H1 (cell line): ENCODE measurements around the gene TARS3. TPM values are rescaled to one million over a fixed set of nuclear protein-coding genes. Genes with fewer than 3 reads are reported as not detected.

ENCODE experiments used
- CTCF ChIA-PET: fragments of 300-600 bp; sonication (Branson Sonifier 250); formaldehyde crosslinking; loops from one replicate; lab custom pipeline; 2021; ENCODE audit not compliant: partially characterized antibody; lab: Charles Lee
- POLR2A ChIA-PET: fragments of 300-600 bp; sonication (Branson Sonifier 250); formaldehyde crosslinking; loops from one replicate; lab custom pipeline; 2021; ENCODE audit warnings: inconsistent platforms; ENCODE audit not compliant: partially characterized antibody; lab: Charles Lee
- DNase-seq, 2 experiments: peaks; one replicate each; pipeline versions ENCODE4 v3.0.0 to v3.0.0-alpha.2; 2010 to 2022; ENCODE audit warnings: low spot score in 2 of 2, low read depth in 1 of 2, mixed read lengths in 1 of 2
- FAIRE-seq: peaks from 2 replicates; lab custom pipeline; 2011; peaks lifted over from hg19 to GRCh38; lab: Jason Lieb, UNC
- H2AFZ ChIP-seq: 2 replicates; pipeline ENCODE4 v1.8.1; 2012; ENCODE audit warnings: low read length, inconsistent platforms
- H2AK5ac ChIP-seq: 2 replicates; pipeline ENCODE4 v1.6.1; 2013; ENCODE audit warnings: low read depth, low read length
- H2BK120ac ChIP-seq: replicated peaks from 2 replicates; pipeline ENCODE3; 2013; ENCODE audit warnings: low read depth, low read length, inconsistent platforms
- H2BK12ac ChIP-seq: 2 replicates; pipeline ENCODE4 v1.6.1; 2013; ENCODE audit warnings: low read depth, low read length
- H2BK15ac ChIP-seq: 2 replicates; pipeline ENCODE4 v1.6.1; 2013; ENCODE audit warnings: low read length
- H2BK20ac ChIP-seq: 2 replicates; pipeline ENCODE4 v1.6.1; 2013; ENCODE audit warnings: low read length
- H2BK5ac ChIP-seq: 2 replicates; pipeline ENCODE4 v1.6.1; 2013; ENCODE audit warnings: low read depth, low read length
- H3K14ac ChIP-seq: 2 replicates; pipeline ENCODE4 v1.6.1; 2013; ENCODE audit warnings: inconsistent platforms; ENCODE audit not compliant: insufficient read length
- H3K18ac ChIP-seq: 2 replicates; pipeline ENCODE4 v1.6.1; 2013; ENCODE audit warnings: low read length; ENCODE audit errors: extremely low read depth
- H3K23ac ChIP-seq: 2 replicates; pipeline ENCODE4 v1.6.1; 2013; ENCODE audit warnings: inconsistent platforms; ENCODE audit not compliant: insufficient read length
- H3K23me2 ChIP-seq: 2 replicates; pipeline ENCODE4 v1.6.1; 2013; ENCODE audit warnings: low read depth, low read length
- H3K27ac ChIP-seq: 2 replicates; pipeline ENCODE4 v1.6.1; 2011; ENCODE audit warnings: low read depth, low read length, inconsistent platforms
- H3K27me3 ChIP-seq, 4 experiments: replicated peaks in 1 of 4; 1 replicate in 1 of 4; 2 replicates in 3 of 4; pipeline versions ENCODE4 v1.6.1 to v1.8.1; 2011 to 2013; ENCODE audit warnings: low read length in 3 of 4, mild to moderate bottlenecking in 3 of 4, inconsistent platforms in 2 of 4, mixed read lengths in 2 of 4, moderate library complexity in 1 of 4; ENCODE audit not compliant: control insufficient read depth in 3 of 4, insufficient read depth in 3 of 4; ENCODE audit errors: extremely low read depth in 1 of 4
- H3K36me3 ChIP-seq, 4 experiments: 2 replicates each; pipeline versions ENCODE4 v1.6.1 to v1.8.1; 2011 to 2013; ENCODE audit warnings: mild to moderate bottlenecking in 4 of 4, low read length in 3 of 4, moderate library complexity in 2 of 4, control low read depth in 1 of 4, inconsistent platforms in 1 of 4; ENCODE audit not compliant: insufficient read depth in 4 of 4, control insufficient read depth in 2 of 4
- H3K4ac ChIP-seq: replicated peaks from 2 replicates; pipeline ENCODE3; 2013; ENCODE audit warnings: low read length, low read depth, mixed read lengths, inconsistent platforms; ENCODE audit not compliant: insufficient read length
- H3K4me1 ChIP-seq, 4 experiments: replicated peaks in 1 of 4; 1 replicate in 1 of 4; 2 replicates in 3 of 4; pipeline versions ENCODE4 v1.6.1 to v1.8.1; 2011 to 2013; ENCODE audit warnings: low read length in 3 of 4, inconsistent platforms in 2 of 4, mixed read lengths in 1 of 4; ENCODE audit not compliant: insufficient read depth in 4 of 4, control insufficient read depth in 3 of 4
- H3K4me2 ChIP-seq, 2 experiments: 2 replicates each; pipeline versions ENCODE4 v1.6.1 to v1.8.1; 2011 to 2013; ENCODE audit warnings: low read depth in 2 of 2, low read length in 2 of 2, control low read depth in 1 of 2, inconsistent platforms in 1 of 2, mild to moderate bottlenecking in 1 of 2; ENCODE audit not compliant: insufficient read depth in 1 of 2
- H3K4me3 ChIP-seq, 4 experiments: fragments of 200-600, 300-600 bp in 1 of 4; sonication (generic), shearing (Covaris generic), sonication (Bioruptor Twin) in 1 of 4; 2 replicates each; pipeline versions ENCODE4 v1.5.1 to v1.8.1; 2011 to 2016; ENCODE audit warnings: low read length in 4 of 4, low read depth in 3 of 4, control low read depth in 2 of 4, inconsistent platforms in 2 of 4, mild to moderate bottlenecking in 2 of 4, mixed read lengths in 1 of 4, moderate library complexity in 1 of 4; ENCODE audit not compliant: insufficient read depth in 2 of 4; ENCODE audit errors: extremely low read depth in 1 of 4
- H3K56ac ChIP-seq: replicated peaks from 2 replicates; pipeline ENCODE3; 2013; ENCODE audit warnings: low read depth, mild to moderate bottlenecking, mixed read lengths, low read length, inconsistent platforms; ENCODE audit not compliant: insufficient read length
- H3K79me1 ChIP-seq: 2 replicates; pipeline ENCODE4 v1.6.1; 2013; ENCODE audit warnings: low read depth, low read length, control low read depth
- H3K79me2 ChIP-seq, 2 experiments: 2 replicates each; pipeline versions ENCODE4 v1.6.1 to v1.8.1; 2012 to 2013; ENCODE audit warnings: low read length in 2 of 2, mild to moderate bottlenecking in 2 of 2, inconsistent platforms in 1 of 2; ENCODE audit not compliant: insufficient read depth in 2 of 2, control insufficient read depth in 1 of 2
- H3K9ac ChIP-seq, 4 experiments: replicated peaks in 1 of 4; 1 replicate in 1 of 4; 2 replicates in 3 of 4; pipeline versions ENCODE4 v1.6.1 to v1.8.1; 2011 to 2013; ENCODE audit warnings: low read depth in 3 of 4, low read length in 3 of 4, control low read depth in 2 of 4, mild to moderate bottlenecking in 2 of 4, moderate library complexity in 2 of 4, inconsistent platforms in 1 of 4; ENCODE audit errors: extremely low read depth in 1 of 4
- H3K9me3 ChIP-seq, 2 experiments: 2 replicates each; pipeline versions ENCODE4 v1.6.1 to v1.8.1; 2012 to 2013; ENCODE audit warnings: mild to moderate bottlenecking in 2 of 2, moderate library complexity in 2 of 2, control low read depth in 1 of 2, inconsistent platforms in 1 of 2, low read depth in 1 of 2, low read length in 1 of 2, mixed read lengths in 1 of 2; ENCODE audit not compliant: insufficient read depth in 2 of 2
- H4K20me1 ChIP-seq, 2 experiments: replicated peaks in 1 of 2; 2 replicates each; pipeline versions ENCODE3 to v1.8.1; 2011 to 2013; ENCODE audit warnings: inconsistent platforms in 2 of 2, low read length in 2 of 2, mild to moderate bottlenecking in 1 of 2; ENCODE audit not compliant: insufficient read depth in 2 of 2, control insufficient read depth in 1 of 2
- H4K5ac ChIP-seq: 2 replicates; pipeline ENCODE4 v1.6.1; 2013; ENCODE audit warnings: low read length, low read depth, mixed read lengths, inconsistent platforms; ENCODE audit not compliant: insufficient read length
- H4K8ac ChIP-seq: 2 replicates; pipeline ENCODE4 v1.8.0; 2013; ENCODE audit warnings: mild to moderate bottlenecking, moderate library complexity, low read length, inconsistent platforms; ENCODE audit not compliant: insufficient read depth; ENCODE audit errors: extremely low read depth
- H4K91ac ChIP-seq: replicated peaks from 2 replicates; pipeline ENCODE3; 2013; ENCODE audit warnings: low read length, mixed read lengths, inconsistent platforms; ENCODE audit not compliant: insufficient read length
- BACH1 ChIP-seq: IDR thresholded peaks from 2 replicates; pipeline ENCODE4 v1.6.1; 2012; ENCODE audit warnings: low read length, improper control_type of control experiment
- KDM1A ChIP-seq: fragments of 200-600, 300-600 bp; sonication (generic); IDR thresholded peaks from 2 replicates; pipeline ENCODE4 v1.7.1; 2016; ENCODE audit warnings: mild to moderate bottlenecking, low read length, borderline replicate concordance
- KDM4A ChIP-seq: IDR thresholded peaks from one replicate; pipeline ENCODE4 v1.7.1; 2012; ENCODE audit warnings: low read depth, mild to moderate bottlenecking, moderate library complexity, low read length, inconsistent platforms; ENCODE audit not compliant: severe bottlenecking
- POLR2AphosphoS5 ChIP-seq: IDR thresholded peaks from 2 replicates; pipeline ENCODE4 v1.6.1; 2011; ENCODE audit warnings: low read depth, low read length
- POU5F1 ChIP-seq: IDR thresholded peaks from 2 replicates; pipeline ENCODE4 v1.6.1; 2011; ENCODE audit warnings: low read depth, mild to moderate bottlenecking, low read length, moderate library complexity
- RBBP5 ChIP-seq: IDR thresholded peaks from 2 replicates; pipeline ENCODE4 v1.7.1; 2012; ENCODE audit warnings: low read depth, mild to moderate bottlenecking, inconsistent platforms, low read length, moderate library complexity, borderline replicate concordance
- SIN3A ChIP-seq, 2 experiments: IDR thresholded peaks in 1 of 2; conservative IDR thresholded peaks in 1 of 2; 2 replicates each; pipeline ENCODE4 v1.6.1; 2011 to 2012; ENCODE audit warnings: low read length in 2 of 2, improper control_type of control experiment in 1 of 2, low read depth in 1 of 2, mild to moderate bottlenecking in 1 of 2
- SP1 ChIP-seq: IDR thresholded peaks from 2 replicates; pipeline ENCODE4 v1.6.1; 2011; ENCODE audit warnings: low read depth, low read length
- YY1 ChIP-seq: IDR thresholded peaks from 2 replicates; pipeline ENCODE4 v1.6.1; 2011; ENCODE audit warnings: low read depth, mild to moderate bottlenecking, low read length
- whole genome bisulfite sequencing, 2 experiments: shearing (Covaris generic) in 1 of 2; methylation state at CpG; one replicate each; pipeline versions ENCODE4 v1.1.6 to v1.1.7; 2013 to 2015; ENCODE audit warnings: low lambda C conversion rate in 2 of 2, mixed read lengths in 2 of 2, inconsistent platforms in 1 of 2, low coverage in 1 of 2, missing lambda C conversion rate in 1 of 2; ENCODE audit not compliant: insufficient replicate concordance in 2 of 2, insufficient coverage in 1 of 2, insufficient read length in 1 of 2; ENCODE audit errors: extremely low coverage in 1 of 2, missing lambda C conversion rate in 1 of 2; 5-methylcytosine and 5-hydroxymethylcytosine counted together
- polyA plus RNA-seq, 7 experiments: library from polyadenylated mRNA; depleted of rRNA in 3 of 7; stranded (reverse) in 5 of 7; unstranded in 2 of 7; fragments of >200 nt in 5 of 7; fragments of 200-250 nt in 2 of 7; gene quantifications; 1 replicate in 5 of 7; 2 replicates in 1 of 7; 4 replicates in 1 of 7; pipeline versions ENCODE4 v1.2.1 to v1.2.3, GENCODE V29; 2011 to 2013; ENCODE audit warnings: missing spikeins in 2 of 7, mixed read lengths in 2 of 7
- total RNA-seq: library from RNA; stranded (reverse); fragmentation: NEBNext Ultra II Directional; extraction: Animal tissue kit (Norgen Biotek cat#: 25700); gene quantifications from 2 replicates; pipeline ENCODE4 v1.2.1, GENCODE V29; 2021
- TF ChIP-seq, protein P1 (sequence below): IDR thresholded peaks from 2 replicates; pipeline ENCODE4 v1.6.1; 2012; ENCODE audit warnings: inconsistent platforms
- TF ChIP-seq, protein P2 (sequence below), 3 experiments: IDR thresholded peaks; 1 replicate in 2 of 3; 2 replicates in 1 of 3; pipeline versions ENCODE4 v1.5.1 to v1.6.1; 2011; ENCODE audit warnings: low read length in 3 of 3, mild to moderate bottlenecking in 3 of 3, inconsistent platforms in 2 of 3, low read depth in 1 of 3, moderate library complexity in 1 of 3; ENCODE audit not compliant: insufficient read depth in 1 of 3; ENCODE audit errors: control extremely low read depth in 1 of 3

TARS3 gene
- total and polyA plus RNA-seq, 2 of the 8 experiments (the other 6 are each of a cell fraction or from before 2014, with no cell fraction given) = 2.1 to 13.9 TPM

DNA sequence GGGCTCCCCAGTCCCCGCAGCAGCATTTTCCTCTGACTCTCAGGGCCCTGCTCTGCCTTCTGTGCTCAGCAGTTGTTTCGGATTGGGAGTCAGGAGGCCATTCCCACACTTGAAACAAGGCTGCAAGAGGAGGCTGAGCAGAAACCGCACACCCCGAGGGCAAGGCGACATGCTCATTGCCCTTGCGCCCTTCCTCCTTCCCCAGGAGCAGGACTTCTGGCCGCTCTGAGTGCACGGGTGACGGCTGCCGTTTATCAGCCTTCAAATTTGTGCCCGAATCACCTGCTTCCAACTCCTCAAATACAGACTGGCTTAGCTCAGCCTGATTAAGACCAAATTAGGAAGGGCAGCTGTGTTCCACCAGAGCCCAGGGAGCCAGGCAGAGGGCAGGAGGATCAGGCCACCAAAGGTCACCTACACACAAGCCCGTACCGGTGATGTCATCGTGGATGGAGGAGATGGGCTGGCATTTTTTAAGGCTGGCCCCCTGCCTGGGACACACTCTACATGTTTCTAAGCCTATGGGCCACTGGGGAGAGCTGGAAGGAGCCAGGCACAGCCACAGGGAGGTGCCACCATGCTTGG, 110.2 kb downstream of the TARS3 start:
- DNase-seq (no peak), FAIRE-seq (no peak)
- H2BK20ac ChIP-seq = no peak overlapping the region
- no peak overlapping the region for H3K23ac ChIP-seq
- H3K79me2 ChIP-seq = no peaks in the 10 kb centered on the region
- H4K5ac ChIP-seq = no peak overlapping the region
- H3K56ac ChIP-seq = no peak overlapping the region
- H3K27ac ChIP-seq = no peak overlapping the region
- H4K20me1 ChIP-seq = no peaks in the 10 kb centered on the region
- no peak overlapping the region for H2BK5ac ChIP-seq
- H4K91ac ChIP-seq = no peak overlapping the region
- no peak overlapping the region for H2BK15ac ChIP-seq
- H3K4me3 ChIP-seq = no peak overlapping the region
- H2AFZ ChIP-seq = no peak overlapping the region
- H2AK5ac ChIP-seq = no peak overlapping the region
- no peak overlapping the region for H3K4ac ChIP-seq
- peaks cover 5 to 16% (median 11%) of the 10 kb centered on the region in 4 experiments for H3K4me1 ChIP-seq
- no peak overlapping the region for H2BK12ac ChIP-seq
- peaks cover 0 to 2% (median 0%) of the 10 kb centered on the region in 4 experiments; a peak in 3 of 7 replicates for H3K27me3 ChIP-seq
- H3K4me2 ChIP-seq = no peak overlapping the region
- ChIA-PET CTCF (interaction anchor here (1.0 to 6.5 kb wide), 7 partner anchors 8 to 1041 kb away, joined by 3 to 70 read pairs (median 3); no protein-coding TSS in a partner anchor), POLR2A (no interaction called here)
- no peaks in the 10 kb centered on the region for H3K9me3 ChIP-seq
- H2BK120ac ChIP-seq = no peak overlapping the region
- H3K23me2 ChIP-seq = no peaks in the 10 kb centered on the region
- H4K8ac ChIP-seq = no peak overlapping the region
- no peak overlapping the region for H3K9ac ChIP-seq
- no peak overlapping the region for H3K18ac ChIP-seq
- H3K36me3 ChIP-seq = no peaks in the 10 kb centered on the region
- no peaks in the 10 kb centered on the region for H3K79me1 ChIP-seq
- 91% methylated on average over 14 of the region's 14 CpGs; no CpG with 5 or more reads in 1 of the 2 experiments for WGBS, 2 experiments
- H3K14ac ChIP-seq = no peak overlapping the region
- TF ChIP-seq RBBP5 = no peak
- no peak for TF ChIP-seq POU5F1
- TF ChIP-seq POLR2AphosphoS5 = no peak
- TF ChIP-seq KDM4A = no peak
- no peak for TF ChIP-seq YY1
- TF ChIP-seq, protein P1, sequence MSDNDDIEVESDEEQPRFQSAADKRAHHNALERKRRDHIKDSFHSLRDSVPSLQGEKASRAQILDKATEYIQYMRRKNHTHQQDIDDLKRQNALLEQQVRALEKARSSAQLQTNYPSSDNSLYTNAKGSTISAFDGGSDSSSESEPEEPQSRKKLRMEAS = no peak
- TF ChIP-seq SP1 = no peak
- TF ChIP-seq KDM1A = no peak
- TF ChIP-seq SIN3A (conservative IDR thresholded peaks at IDR 0.05 in 1 of 2, IDR thresholded peaks at IDR 0.05 in 1 of 2; ENCODE audit: low read depth in 1 of 2, low read length in 2 of 2) = no peak
- TF ChIP-seq BACH1 = no peak
- TF ChIP-seq, protein P2, sequence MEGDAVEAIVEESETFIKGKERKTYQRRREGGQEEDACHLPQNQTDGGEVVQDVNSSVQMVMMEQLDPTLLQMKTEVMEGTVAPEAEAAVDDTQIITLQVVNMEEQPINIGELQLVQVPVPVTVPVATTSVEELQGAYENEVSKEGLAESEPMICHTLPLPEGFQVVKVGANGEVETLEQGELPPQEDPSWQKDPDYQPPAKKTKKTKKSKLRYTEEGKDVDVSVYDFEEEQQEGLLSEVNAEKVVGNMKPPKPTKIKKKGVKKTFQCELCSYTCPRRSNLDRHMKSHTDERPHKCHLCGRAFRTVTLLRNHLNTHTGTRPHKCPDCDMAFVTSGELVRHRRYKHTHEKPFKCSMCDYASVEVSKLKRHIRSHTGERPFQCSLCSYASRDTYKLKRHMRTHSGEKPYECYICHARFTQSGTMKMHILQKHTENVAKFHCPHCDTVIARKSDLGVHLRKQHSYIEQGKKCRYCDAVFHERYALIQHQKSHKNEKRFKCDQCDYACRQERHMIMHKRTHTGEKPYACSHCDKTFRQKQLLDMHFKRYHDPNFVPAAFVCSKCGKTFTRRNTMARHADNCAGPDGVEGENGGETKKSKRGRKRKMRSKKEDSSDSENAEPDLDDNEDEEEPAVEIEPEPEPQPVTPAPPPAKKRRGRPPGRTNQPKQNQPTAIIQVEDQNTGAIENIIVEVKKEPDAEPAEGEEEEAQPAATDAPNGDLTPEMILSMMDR (IDR thresholded peaks at IDR 0.05; ENCODE audit: control extremely low read depth in 1 of 3, insufficient read depth in 1 of 3, low read depth in 1 of 3, low read length in 3 of 3) = no peak
